Adrenal gland (tissue), 12 donors: ENCODE measurements around the gene VPS8. TPM values are rescaled to one million over a fixed set of nuclear protein-coding genes. Genes with fewer than 3 reads are reported as not detected.
A peak's percentile ranks its signal among the peaks of the same experiment; 100 is the strongest.

Experiments
- DNase-seq, 7 donors: peaks; one replicate each; pipeline ENCODE4 v3.0.0-alpha.2; 2019 to 2020
- H3K27ac ChIP-seq, 5 donors: fragments of 200-600 bp; sonication (generic) in 4 of 5; 1 replicate in 3 of 5; 2 replicates in 2 of 5; pipeline versions ENCODE4 v1.5.1 to v1.8.0; 2016 to 2020; ENCODE audit warnings: mild to moderate bottlenecking in 1 of 5
- H3K27me3 ChIP-seq: fragments of 200-600 bp; 2 replicates; pipeline ENCODE4 v1.8.0; 2021
- H3K36me3 ChIP-seq, 2 donors: fragments of 200-600 bp; replicated peaks in 1 of 2; 1 replicate in 1 of 2; 2 replicates in 1 of 2; pipeline versions ENCODE4 v1.5.1 to v1.8.0; 2018 to 2022
- H3K4me1 ChIP-seq, 2 donors: fragments of 200-600 bp; replicated peaks in 1 of 2; 1 replicate in 1 of 2; 2 replicates in 1 of 2; pipeline versions ENCODE4 v1.5.1 to v1.8.0; 2018 to 2021
- H3K4me3 ChIP-seq, 4 donors: fragments of 200-600 bp; sonication (generic) in 3 of 4; one replicate each; pipeline ENCODE4 v1.5.1; 2016 to 2018
- H3K9me3 ChIP-seq, 3 donors: fragments of 200-600 bp; sonication (generic) in 1 of 3; replicated peaks in 1 of 3; 1 replicate in 2 of 3; 2 replicates in 1 of 3; pipeline versions ENCODE4 v1.5.1 to v1.8.0; 2016 to 2021
- POLR2A ChIP-seq, 2 donors: fragments of 450-650 bp; IDR thresholded peaks; one replicate each; pipeline ENCODE4 v1.6.1; 2017; ENCODE audit warnings: antibody characterized with exemption in 2 of 2, mild to moderate bottlenecking in 2 of 2, moderate library complexity in 1 of 2
- WGBS, 4 donors: extraction: QIAGEN DNeasy Blood & Tissue Kit in 2 of 4; methylation state at CpG; one replicate each; pipeline versions ENCODE4 v1.1.5 to v1.1.7; 2013 to 2017; 5-methylcytosine and 5-hydroxymethylcytosine counted together
- intact Hi-C, 2 donors: fragments of 100-400 bp; cut with DNase I; formaldehyde crosslinking; loops; one replicate each; pipeline versions ENCODE4 v1.14.1 to v1.15.0; 2022 to 2023
- polyA plus RNA-seq, 3 donors: library from polyadenylated mRNA; stranded (reverse); fragments of 200-250 nt in 2 of 3; fragments of 350-450 nt in 1 of 3; fragmentation: Illumina TruSeq in 1 of 3; extraction: RNeasy Lipid Tissue Mini Kit (QIAGEN cat#74804) in 1 of 3; gene quantifications; one replicate each; pipeline ENCODE4 v1.2.3, GENCODE V29; 2013 to 2014
- total RNA-seq, 9 donors: library from RNA; depleted of rRNA in 4 of 9; stranded (reverse); fragments of >200 nt in 4 of 9; fragments of 120-200 nt in 1 of 9; fragmentation: NEBNext Ultra II Directional in 1 of 9; extraction: Animal tissue kit (Norgen Biotek cat#: 25700) in 1 of 9; gene quantifications; one replicate each; pipeline versions ENCODE4 v1.1.0 to v1.2.4, GENCODE V29; 2013 to 2023
- TF ChIP-seq, protein P1 (sequence below), 6 experiments: fragments of 450-650 bp in 4 of 6; fragments of 200-600 bp in 2 of 6; sonication (generic) in 1 of 6; IDR thresholded peaks; 1 replicate in 5 of 6; 2 replicates in 1 of 6; pipeline versions ENCODE4 v1.5.1 to v1.8.0; 2016 to 2021; ENCODE audit warnings: antibody characterized with exemption in 6 of 6, mild to moderate bottlenecking in 2 of 6, moderate library complexity in 1 of 6
- donor health status: healthy with polysubstance abuse.
- donor health status: Bipolar disorder and iron deficiency.
- donor health status: DM: yes; HTN: yes; CAD: no.
- donor health status: DM: no; HTN: no; CAD: no.
- donor health status: DM: no; HTN: no; CAD: no.
- donor health status: DM: yes; HTN: yes; CAD: no.

The VPS8 gene
- total and polyA plus RNA-seq, 12 donors, result 17.6 to 96.4 (median 33.9) TPM

- Histone ChIP-seq H3K36me3 (no peaks in the 10 kb centered on the region), H3K4me1 (no peaks in the 10 kb centered on the region), H3K9me3 (no peaks in the 10 kb centered on the region), H3K27ac (no peak overlapping the region), H3K4me3 (no peak overlapping the region), H3K27me3 (no peaks in the 10 kb centered on the region)
- TF ChIP-seq, protein P1, sequence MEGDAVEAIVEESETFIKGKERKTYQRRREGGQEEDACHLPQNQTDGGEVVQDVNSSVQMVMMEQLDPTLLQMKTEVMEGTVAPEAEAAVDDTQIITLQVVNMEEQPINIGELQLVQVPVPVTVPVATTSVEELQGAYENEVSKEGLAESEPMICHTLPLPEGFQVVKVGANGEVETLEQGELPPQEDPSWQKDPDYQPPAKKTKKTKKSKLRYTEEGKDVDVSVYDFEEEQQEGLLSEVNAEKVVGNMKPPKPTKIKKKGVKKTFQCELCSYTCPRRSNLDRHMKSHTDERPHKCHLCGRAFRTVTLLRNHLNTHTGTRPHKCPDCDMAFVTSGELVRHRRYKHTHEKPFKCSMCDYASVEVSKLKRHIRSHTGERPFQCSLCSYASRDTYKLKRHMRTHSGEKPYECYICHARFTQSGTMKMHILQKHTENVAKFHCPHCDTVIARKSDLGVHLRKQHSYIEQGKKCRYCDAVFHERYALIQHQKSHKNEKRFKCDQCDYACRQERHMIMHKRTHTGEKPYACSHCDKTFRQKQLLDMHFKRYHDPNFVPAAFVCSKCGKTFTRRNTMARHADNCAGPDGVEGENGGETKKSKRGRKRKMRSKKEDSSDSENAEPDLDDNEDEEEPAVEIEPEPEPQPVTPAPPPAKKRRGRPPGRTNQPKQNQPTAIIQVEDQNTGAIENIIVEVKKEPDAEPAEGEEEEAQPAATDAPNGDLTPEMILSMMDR (IDR thresholded peaks at IDR 0.05), result no peak
- TF ChIP-seq POLR2A (IDR thresholded peaks at IDR 0.05), result no peak
- intact Hi-C loops, result no loop called here
- no peak for DNase-seq
- 72 to 85% (median 82%) methylated on average over 14 to 28 of the region's 28 CpGs for WGBS, 4 donors
Measured at GRCh38 chr3:185069037-185070030, 257.4 kb downstream of the VPS8 start.

GRCh38 chr3:185070491-185071286 lies 258.7 kb downstream of the VPS8 start:
- TF ChIP-seq POLR2A (IDR thresholded peaks at IDR 0.05), result no peak
- TF ChIP-seq, protein P1 (IDR thresholded peaks at IDR 0.05), result peak in 4 of 6 experiments; percentile 9 to 31 (median 20)
- Histone ChIP-seq H3K36me3 (no peaks in the 10 kb centered on the region), H3K4me3 (no peak overlapping the region), H3K9me3 (no peaks in the 10 kb centered on the region), H3K27me3 (no peaks in the 10 kb centered on the region), H3K4me1 (no peaks in the 10 kb centered on the region), H3K27ac (no peak overlapping the region)
- 74 to 80% (median 79%) methylated on average over 19 to 22 of the region's 22 CpGs for WGBS, 4 donors
- intact Hi-C loops, result no loop called here
- DNase-seq, result peak in 1 of 7 donors; percentile 10

DNA sequence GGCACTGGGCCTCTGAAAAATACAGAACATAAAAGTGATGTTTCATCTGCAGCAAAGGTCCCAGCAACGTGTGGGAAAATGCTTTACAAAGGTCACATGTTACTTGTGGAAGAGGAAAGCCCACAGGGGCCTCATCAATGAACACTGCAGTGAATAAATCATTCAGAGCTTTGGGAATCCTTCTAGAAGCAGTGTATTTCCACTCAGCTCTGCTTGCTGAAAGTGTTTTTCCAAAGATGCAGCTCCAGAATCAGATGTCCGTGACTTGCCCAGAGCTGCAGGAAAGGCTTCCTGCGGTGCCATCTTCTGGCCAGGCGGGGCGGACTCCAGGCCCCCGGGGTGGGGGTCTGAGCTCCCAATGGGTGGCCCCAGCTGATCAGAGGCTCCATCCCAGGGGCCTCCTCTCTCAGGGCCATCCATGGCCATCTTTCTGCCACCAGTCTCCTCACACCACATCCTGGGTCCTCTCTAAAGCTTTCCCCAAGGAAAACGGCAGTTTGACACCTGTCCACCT lies 259.4 kb downstream of the VPS8 start:
- 58 to 66% (median 64%) methylated on average over 6 to 7 of the region's 7 CpGs for WGBS, 4 donors
- no peak overlapping the region for H3K4me3 ChIP-seq
- H3K27me3 ChIP-seq, result no peaks in the 10 kb centered on the region
- H3K27ac ChIP-seq, result no peak overlapping the region
- H3K4me1 ChIP-seq, result no peaks in the 10 kb centered on the region
- no peaks in the 10 kb centered on the region for H3K36me3 ChIP-seq
- DNase-seq, result no peak
- intact Hi-C loops, result no loop called here
- H3K9me3 ChIP-seq, result no peaks in the 10 kb centered on the region
- no peak for TF ChIP-seq POLR2A (IDR thresholded peaks at IDR 0.05)
- TF ChIP-seq, protein P1 (IDR thresholded peaks at IDR 0.05), result no peak

DNA sequence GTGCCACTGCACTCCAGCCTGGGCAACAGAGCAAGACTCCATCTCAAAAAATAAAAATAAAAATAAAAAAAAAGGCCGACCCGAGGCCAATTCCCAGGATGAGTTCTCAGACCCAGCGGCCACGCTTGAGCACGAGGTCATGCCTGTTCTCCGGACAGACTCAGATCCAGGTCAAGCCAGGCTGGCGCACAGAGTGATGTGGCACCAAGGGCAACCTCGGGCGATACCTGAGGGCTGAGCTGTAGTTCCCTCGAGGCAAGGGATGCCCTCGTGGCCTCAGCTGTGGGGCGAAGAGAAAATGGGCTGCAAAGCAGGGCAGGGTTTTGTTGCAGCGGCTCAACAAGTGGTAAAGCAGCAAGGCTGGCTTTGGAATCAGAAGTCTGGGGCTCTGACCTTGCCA lies 263.6 kb downstream of the VPS8 start:
- intact Hi-C loops, result no loop called here
- Histone ChIP-seq H3K9me3 (no peaks in the 10 kb centered on the region), H3K27ac (no peak overlapping the region), H3K4me3 (no peak overlapping the region), H3K36me3 (no peaks in the 10 kb centered on the region), H3K4me1 (no peaks in the 10 kb centered on the region), H3K27me3 (no peaks in the 10 kb centered on the region)
- 78 to 88% (median 81%) methylated on average over 12 to 13 of the region's 13 CpGs for WGBS, 4 donors
- DNase-seq, result no peak
- TF ChIP-seq, protein P1 (IDR thresholded peaks at IDR 0.05), result no peak
